SK-N-SH (cell line): ENCODE measurements around the gene IL36G. TPM values are rescaled to one million over a fixed set of nuclear protein-coding genes. Genes with fewer than 3 reads are reported as not detected.

Experiments
- CTCF ChIA-PET: fragments of 300-600, 350-600 bp; formaldehyde crosslinking; extraction: SDS; loops from one replicate; lab custom pipeline; 2021; lab: Yijun Ruan, JAX
- POLR2A ChIA-PET: fragments of 350-600 bp; sonication (Branson Sonifier 250); formaldehyde crosslinking; extraction: SDS; loops from one replicate; lab custom pipeline; 2020; ENCODE audit warnings: antibody characterized with exemption, inconsistent platforms; lab: Yijun Ruan, JAX
- DNase-seq: peaks from one replicate; pipeline ENCODE4 v3.0.0; 2012
- H2AFZ ChIP-seq: fragments of 200-600 bp; sonication (generic); 2 replicates; pipeline ENCODE4 v1.8.1; 2016; ENCODE audit warnings: antibody characterized with exemption, mild to moderate bottlenecking, low read depth
- H3F3A ChIP-seq: fragments of 200-600 bp; sonication (generic); replicated peaks from 2 replicates; pipeline ENCODE3; 2016; ENCODE audit warnings: antibody characterized with exemption, mild to moderate bottlenecking; ENCODE audit not compliant: insufficient read depth
- H3K27ac ChIP-seq, 2 experiments: fragments of 200-500 bp in 1 of 2; fragments of 200-600 bp in 1 of 2; sonication (Bioruptor generic) in 1 of 2; sonication (generic), shearing (Covaris generic) in 1 of 2; 2 replicates each; pipeline versions ENCODE4 v1.5.1 to v1.6.1; 2014 to 2016; ENCODE audit warnings: low read depth in 2 of 2, inconsistent platforms in 1 of 2, low read length in 1 of 2, mild to moderate bottlenecking in 1 of 2, mixed read lengths in 1 of 2
- H3K27me3 ChIP-seq: fragments of 200-600 bp; sonication (generic), shearing (Covaris generic); 2 replicates; pipeline ENCODE4 v1.6.1; 2016; ENCODE audit warnings: mixed run types; ENCODE audit not compliant: insufficient read depth
- H3K36me3 ChIP-seq, 2 experiments: fragments of 200-500 bp in 1 of 2; fragments of 200-600 bp in 1 of 2; sonication (Bioruptor generic) in 1 of 2; sonication (generic) in 1 of 2; replicated peaks in 1 of 2; 2 replicates each; pipeline versions ENCODE3 to v1.5.1; 2014 to 2016; ENCODE audit warnings: low read length in 1 of 2, mild to moderate bottlenecking in 1 of 2; ENCODE audit not compliant: insufficient read depth in 2 of 2, control insufficient read depth in 1 of 2
- H3K4me1 ChIP-seq, 2 experiments: fragments of 200-500 bp in 1 of 2; fragments of 200-600 bp in 1 of 2; sonication (Bioruptor generic) in 1 of 2; sonication (generic), shearing (Covaris generic) in 1 of 2; 2 replicates each; pipeline versions ENCODE4 v1.5.1 to v1.6.1; 2014 to 2016; ENCODE audit warnings: low read depth in 1 of 2, low read length in 1 of 2, mixed run types in 1 of 2; ENCODE audit not compliant: insufficient read depth in 2 of 2, control insufficient read depth in 1 of 2
- H3K4me2 ChIP-seq: fragments of 200-600 bp; sonication (generic), shearing (Covaris generic); 2 replicates; pipeline ENCODE4 v1.6.1; 2017; ENCODE audit warnings: mixed run types
- H3K4me3 ChIP-seq, 2 experiments: fragments of 200-500 bp in 1 of 2; fragments of 200-600 bp in 1 of 2; sonication (Bioruptor generic) in 1 of 2; sonication (generic), shearing (Covaris generic) in 1 of 2; 2 replicates each; pipeline versions ENCODE4 v1.5.1 to v1.8.1; 2014 to 2016; ENCODE audit warnings: low read depth in 2 of 2, inconsistent platforms in 1 of 2, low read length in 1 of 2, mild to moderate bottlenecking in 1 of 2, mixed read lengths in 1 of 2, moderate library complexity in 1 of 2
- H3K79me2 ChIP-seq: fragments of 200-600 bp; sonication (generic); 2 replicates; pipeline ENCODE4 v1.8.1; 2017; ENCODE audit warnings: mild to moderate bottlenecking; ENCODE audit not compliant: insufficient read depth
- H3K9ac ChIP-seq: fragments of 200-600 bp; sonication (generic); 2 replicates; pipeline ENCODE4 v1.6.1; 2017; ENCODE audit warnings: mixed run types
- H3K9me2 ChIP-seq: fragments of 200-600 bp; sonication (generic); 2 replicates; pipeline ENCODE4 v1.6.1; 2017; ENCODE audit warnings: mixed run types
- H3K9me3 ChIP-seq: fragments of 200-600 bp; sonication (generic); 2 replicates; pipeline ENCODE4 v1.6.1; 2017; ENCODE audit warnings: mixed run types, mild to moderate bottlenecking, moderate library complexity
- H4K20me1 ChIP-seq: fragments of 200-600 bp; sonication (generic); 2 replicates; pipeline ENCODE4 v1.6.1; 2017; ENCODE audit warnings: mild to moderate bottlenecking, mixed run types; ENCODE audit not compliant: insufficient read depth
- CHD2 ChIP-seq: fragments of 150-350 bp; IDR thresholded peaks from 2 replicates; pipeline ENCODE4 v1.6.1; 2018; ENCODE audit warnings: low read length; ENCODE audit not compliant: partially characterized antibody
- ELF1 ChIP-seq: IDR thresholded peaks from 2 replicates; pipeline ENCODE4 v1.4.0; 2012
- EP300 ChIP-seq, 2 experiments: IDR thresholded peaks; 2 replicates each; pipeline versions ENCODE4 v1.4.0 to v1.6.1; 2012; ENCODE audit warnings: borderline replicate concordance in 1 of 2, low read depth in 1 of 2, low read length in 1 of 2
- FOSL2 ChIP-seq: IDR thresholded peaks from 2 replicates; pipeline ENCODE4 v1.4.0; 2012; ENCODE audit warnings: low read depth, mild to moderate bottlenecking, moderate library complexity, borderline replicate concordance
- FOXJ3 ChIP-seq: sonication (generic); formaldehyde crosslinking; IDR thresholded peaks from 2 replicates; pipeline ENCODE4 v1.5.1; 2020; ENCODE audit warnings: mild to moderate bottlenecking, missing genetic modification reagents
- GABPA ChIP-seq: IDR thresholded peaks from 2 replicates; pipeline ENCODE4 v1.4.0; 2012; ENCODE audit warnings: low read depth, mild to moderate bottlenecking
- GATA2 ChIP-seq: sonication (generic); formaldehyde crosslinking; IDR thresholded peaks from 2 replicates; pipeline ENCODE4 v1.5.0; 2020; ENCODE audit warnings: mild to moderate bottlenecking, missing genetic modification reagents
- JUND ChIP-seq: IDR thresholded peaks from 2 replicates; pipeline ENCODE4 v1.4.0; 2012
- MEF2A ChIP-seq: IDR thresholded peaks from 2 replicates; pipeline ENCODE4 v1.4.0; 2012; ENCODE audit warnings: low read depth, borderline replicate concordance
- MXI1 ChIP-seq: IDR thresholded peaks from 2 replicates; pipeline ENCODE4 v1.6.1; 2012; ENCODE audit warnings: mild to moderate bottlenecking, low read depth, low read length, improper control_type of control experiment
- NFIC ChIP-seq: IDR thresholded peaks from 2 replicates; pipeline ENCODE4 v1.4.0; 2012; ENCODE audit warnings: borderline replicate concordance
- NRF1 ChIP-seq: IDR thresholded peaks from 2 replicates; pipeline ENCODE4 v1.6.1; 2012; ENCODE audit warnings: low read depth, mild to moderate bottlenecking, low read length
- POLR2AphosphoS5 ChIP-seq: IDR thresholded peaks from 2 replicates; pipeline ENCODE4 v1.6.1; 2012; ENCODE audit warnings: low read depth, low read length
- RAD21 ChIP-seq: IDR thresholded peaks from 2 replicates; pipeline ENCODE4 v1.6.1; 2012; ENCODE audit warnings: mild to moderate bottlenecking, low read length
- RCOR1 ChIP-seq: fragments of 150-350 bp; IDR thresholded peaks from 2 replicates; pipeline ENCODE4 v1.6.1; 2017; ENCODE audit warnings: antibody characterized with exemption, low read length
- RFX5 ChIP-seq: IDR thresholded peaks from 2 replicates; pipeline ENCODE4 v1.6.1; 2012; ENCODE audit warnings: mild to moderate bottlenecking, improper control_type of control experiment, low read length
- SIN3A ChIP-seq: IDR thresholded peaks from 2 replicates; pipeline ENCODE4 v1.6.1; 2012; ENCODE audit warnings: low read depth, mild to moderate bottlenecking, low read length, moderate library complexity, borderline replicate concordance
- TAF1 ChIP-seq: IDR thresholded peaks from 2 replicates; pipeline ENCODE4 v1.6.1; 2012; ENCODE audit warnings: low read depth, mild to moderate bottlenecking, low read length, moderate library complexity, borderline replicate concordance
- TEAD4 ChIP-seq: IDR thresholded peaks from 2 replicates; pipeline ENCODE4 v1.4.0; 2012; ENCODE audit warnings: mild to moderate bottlenecking, borderline replicate concordance; ENCODE audit not compliant: insufficient read depth
- WGBS: methylation state at CpG from one replicate; pipeline ENCODE4 v1.1.6; 2017; ENCODE audit warnings: low lambda C conversion rate; 5-methylcytosine and 5-hydroxymethylcytosine counted together
- polyA plus RNA-seq, 3 experiments: library from polyadenylated mRNA; depleted of rRNA; stranded (reverse); fragments of >200 nt; gene quantifications; 2 replicates each; pipeline ENCODE4 v1.2.3, GENCODE V29; 2012
- TF ChIP-seq, protein P1 (sequence below): fragments of 150-350 bp; IDR thresholded peaks from 2 replicates; pipeline ENCODE4 v1.6.1; 2017; ENCODE audit warnings: antibody characterized with exemption, low read length, low read depth, borderline replicate concordance
- TF ChIP-seq, protein P2 (sequence below): IDR thresholded peaks from 2 replicates; pipeline ENCODE4 v1.4.0; 2012; ENCODE audit warnings: low read depth
- TF ChIP-seq, protein P3 (sequence below): fragments of 150-350 bp; IDR thresholded peaks from 2 replicates; pipeline ENCODE4 v1.6.1; 2016; ENCODE audit warnings: mild to moderate bottlenecking, low read depth, low read length
- TF ChIP-seq, protein P4 (sequence below): fragments of 200-600 bp; sonication (generic); IDR thresholded peaks from 2 replicates; pipeline ENCODE4 v1.6.1; 2017; ENCODE audit warnings: antibody characterized with exemption, mild to moderate bottlenecking, moderate library complexity
- TF ChIP-seq, protein P5 (sequence below): IDR thresholded peaks from 2 replicates; pipeline ENCODE4; 2012

The IL36G gene
- polyA plus RNA-seq (2012; rRNA removed) = not detected in 2 replicates
- not detected in 2 replicates for polyA plus RNA-seq (2012; cell fraction: cytosol; rRNA removed)
- 0.05 TPM in 1 of 2 replicates, not detected in the other for polyA plus RNA-seq (2012; cell fraction: nucleus; rRNA removed)

DNA sequence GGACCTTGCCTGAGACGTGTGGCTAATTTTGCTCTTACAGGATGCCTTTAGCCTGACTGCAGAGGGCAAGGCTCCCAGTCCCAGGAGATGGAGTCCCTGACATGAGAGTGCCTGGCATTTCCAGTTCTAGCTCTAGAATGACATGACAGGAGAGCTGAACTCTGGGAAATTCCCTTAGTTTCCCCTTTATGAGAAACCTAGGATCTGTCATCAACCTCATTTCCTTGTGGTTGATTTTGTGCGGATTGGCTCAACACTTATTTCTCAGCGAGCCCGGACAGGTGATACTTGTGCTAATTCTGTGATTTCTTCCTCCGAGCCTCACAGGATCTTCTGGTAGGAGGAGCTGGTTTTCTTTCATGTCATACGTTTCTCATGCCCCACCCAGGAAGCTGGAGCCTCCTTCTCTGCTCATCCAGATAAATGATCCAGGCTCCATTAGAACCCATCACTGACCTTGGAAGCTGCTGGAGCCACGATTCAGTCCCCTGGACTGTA is at the start of gene IL36G:
TSS of gene IL36G (plus strand) at position 448 of the 498 bp plus-strand sequence. CDS start 633 bp downstream, outside the sequence.
- no peaks in the 10 kb centered on the region for H3K9me3 ChIP-seq

DNA sequence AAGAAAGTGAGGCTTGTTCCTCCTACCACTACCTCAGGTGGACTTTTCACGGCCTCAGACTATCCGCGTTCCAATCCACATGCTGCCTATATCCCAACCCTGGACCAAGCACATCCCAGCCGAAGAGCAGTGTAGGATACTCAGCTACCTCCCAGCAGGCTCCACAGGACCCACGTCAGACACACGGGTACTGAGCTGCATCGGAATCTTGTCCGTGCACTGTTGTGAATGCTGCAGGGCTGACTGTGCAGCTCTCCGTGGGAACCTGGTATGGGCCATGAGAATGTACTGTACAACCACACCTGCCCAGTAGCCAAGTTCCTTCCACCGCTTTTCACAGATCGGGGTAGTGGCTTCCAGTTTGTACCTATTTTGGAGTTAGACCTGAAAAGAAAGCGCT is 44.5 kb upstream of the IL36G start:
- Histone ChIP-seq H3K9me3 (no peaks in the 10 kb centered on the region), H3K9me2 (no peaks in the 10 kb centered on the region), H3K4me2 (no peak overlapping the region), H3K4me1 (no peaks in the 10 kb centered on the region), H2AFZ (no peak overlapping the region), H3K27ac (no peak overlapping the region), H4K20me1 (no peaks in the 10 kb centered on the region), H3K79me2 (no peaks in the 10 kb centered on the region), H3K36me3 (no peaks in the 10 kb centered on the region), H3F3A (no peaks in the 10 kb centered on the region), H3K4me3 (no peak overlapping the region), H3K27me3 (peaks cover 29% of the 10 kb centered on the region; the same call in 1 of the 2 replicates), H3K9ac (no peak overlapping the region)
- WGBS = 38% methylated on average over 8 of the region's 12 CpGs
- POLR2A ChIA-PET = no interaction called here
- DNase-seq = no peak
- CTCF ChIA-PET = interaction anchor here (1.0 to 3.0 kb wide), 2 partner anchors 8 to 358 kb away, joined by 4 to 14 read pairs; no protein-coding TSS in a partner anchor
- TF ChIP-seq NFIC (no peak), RCOR1 (no peak), RFX5 (no peak), MEF2A (no peak), FOXJ3 (no peak), NRF1 (no peak), TAF1 (no peak), RAD21 (no peak), MXI1 (no peak), TEAD4 (no peak), JUND (no peak), ELF1 (no peak), GATA2 (no peak), SIN3A (no peak), CHD2 (no peak)
- TF ChIP-seq, protein P1, sequence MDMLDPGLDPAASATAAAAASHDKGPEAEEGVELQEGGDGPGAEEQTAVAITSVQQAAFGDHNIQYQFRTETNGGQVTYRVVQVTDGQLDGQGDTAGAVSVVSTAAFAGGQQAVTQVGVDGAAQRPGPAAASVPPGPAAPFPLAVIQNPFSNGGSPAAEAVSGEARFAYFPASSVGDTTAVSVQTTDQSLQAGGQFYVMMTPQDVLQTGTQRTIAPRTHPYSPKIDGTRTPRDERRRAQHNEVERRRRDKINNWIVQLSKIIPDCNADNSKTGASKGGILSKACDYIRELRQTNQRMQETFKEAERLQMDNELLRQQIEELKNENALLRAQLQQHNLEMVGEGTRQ = no peak
- TF ChIP-seq, protein P2, sequence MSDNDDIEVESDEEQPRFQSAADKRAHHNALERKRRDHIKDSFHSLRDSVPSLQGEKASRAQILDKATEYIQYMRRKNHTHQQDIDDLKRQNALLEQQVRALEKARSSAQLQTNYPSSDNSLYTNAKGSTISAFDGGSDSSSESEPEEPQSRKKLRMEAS = no peak
- TF ChIP-seq, protein P3, sequence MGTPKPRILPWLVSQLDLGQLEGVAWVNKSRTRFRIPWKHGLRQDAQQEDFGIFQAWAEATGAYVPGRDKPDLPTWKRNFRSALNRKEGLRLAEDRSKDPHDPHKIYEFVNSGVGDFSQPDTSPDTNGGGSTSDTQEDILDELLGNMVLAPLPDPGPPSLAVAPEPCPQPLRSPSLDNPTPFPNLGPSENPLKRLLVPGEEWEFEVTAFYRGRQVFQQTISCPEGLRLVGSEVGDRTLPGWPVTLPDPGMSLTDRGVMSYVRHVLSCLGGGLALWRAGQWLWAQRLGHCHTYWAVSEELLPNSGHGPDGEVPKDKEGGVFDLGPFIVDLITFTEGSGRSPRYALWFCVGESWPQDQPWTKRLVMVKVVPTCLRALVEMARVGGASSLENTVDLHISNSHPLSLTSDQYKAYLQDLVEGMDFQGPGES = no peak
- TF ChIP-seq, protein P4, sequence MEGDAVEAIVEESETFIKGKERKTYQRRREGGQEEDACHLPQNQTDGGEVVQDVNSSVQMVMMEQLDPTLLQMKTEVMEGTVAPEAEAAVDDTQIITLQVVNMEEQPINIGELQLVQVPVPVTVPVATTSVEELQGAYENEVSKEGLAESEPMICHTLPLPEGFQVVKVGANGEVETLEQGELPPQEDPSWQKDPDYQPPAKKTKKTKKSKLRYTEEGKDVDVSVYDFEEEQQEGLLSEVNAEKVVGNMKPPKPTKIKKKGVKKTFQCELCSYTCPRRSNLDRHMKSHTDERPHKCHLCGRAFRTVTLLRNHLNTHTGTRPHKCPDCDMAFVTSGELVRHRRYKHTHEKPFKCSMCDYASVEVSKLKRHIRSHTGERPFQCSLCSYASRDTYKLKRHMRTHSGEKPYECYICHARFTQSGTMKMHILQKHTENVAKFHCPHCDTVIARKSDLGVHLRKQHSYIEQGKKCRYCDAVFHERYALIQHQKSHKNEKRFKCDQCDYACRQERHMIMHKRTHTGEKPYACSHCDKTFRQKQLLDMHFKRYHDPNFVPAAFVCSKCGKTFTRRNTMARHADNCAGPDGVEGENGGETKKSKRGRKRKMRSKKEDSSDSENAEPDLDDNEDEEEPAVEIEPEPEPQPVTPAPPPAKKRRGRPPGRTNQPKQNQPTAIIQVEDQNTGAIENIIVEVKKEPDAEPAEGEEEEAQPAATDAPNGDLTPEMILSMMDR = no peak
- TF ChIP-seq, protein P5, sequence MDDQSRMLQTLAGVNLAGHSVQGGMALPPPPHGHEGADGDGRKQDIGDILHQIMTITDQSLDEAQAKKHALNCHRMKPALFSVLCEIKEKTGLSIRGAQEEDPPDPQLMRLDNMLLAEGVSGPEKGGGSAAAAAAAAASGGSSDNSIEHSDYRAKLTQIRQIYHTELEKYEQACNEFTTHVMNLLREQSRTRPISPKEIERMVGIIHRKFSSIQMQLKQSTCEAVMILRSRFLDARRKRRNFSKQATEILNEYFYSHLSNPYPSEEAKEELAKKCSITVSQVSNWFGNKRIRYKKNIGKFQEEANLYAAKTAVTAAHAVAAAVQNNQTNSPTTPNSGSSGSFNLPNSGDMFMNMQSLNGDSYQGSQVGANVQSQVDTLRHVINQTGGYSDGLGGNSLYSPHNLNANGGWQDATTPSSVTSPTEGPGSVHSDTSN = no peak

More for the DNA sequence above, at the start of gene IL36G:
- Histone ChIP-seq H3K4me2 (no peak within 1 kb of the TSS), H3K9me2 (no peaks in the 10 kb centered on the region), H3K79me2 (no peaks in the 10 kb centered on the region), H3F3A (no peaks in the 10 kb centered on the region), H4K20me1 (no peaks in the 10 kb centered on the region), H3K27me3 (peaks cover 8% of the 10 kb centered on the region; the same call in 1 of the 2 replicates), H3K9ac (no peak within 1 kb of the TSS), H2AFZ (no peak within 1 kb of the TSS), H3K4me1 (no peaks in the 10 kb centered on the region), H3K4me3 (no peak within 1 kb of the TSS), H3K36me3 (no peaks in the 10 kb centered on the region), H3K27ac (no peak within 1 kb of the TSS)
- TF ChIP-seq EP300 (IDR thresholded peaks at IDR 0.05; ENCODE audit: borderline replicate concordance in 1 of 2, low read depth in 1 of 2, low read length in 1 of 2) (no peak), RAD21 (no peak), FOSL2 (no peak), ELF1 (no peak), SIN3A (no peak), POLR2AphosphoS5 (no peak), GABPA (no peak), MXI1 (no peak), RCOR1 (no peak)
- POLR2A ChIA-PET = no interaction called here
- CTCF ChIA-PET = interaction anchor here (1.0 to 1.6 kb wide), 3 partner anchors 18 to 159 kb away, joined by 3 to 12 read pairs (median 4); no protein-coding TSS in a partner anchor
- 28% methylated on average over 7 of the region's 7 CpGs for WGBS
- no peak for DNase-seq
